Transverse colon (tissue), 4 donors: ENCODE results near the gene HSD17B3. TPM values are rescaled to one million over a fixed set of nuclear protein-coding genes. Genes with fewer than 3 reads are reported as not detected.

Experiments used
- DNase-seq: peaks from one replicate; pipeline ENCODE4 v3.0.0-alpha.2; 2019
- H3K27ac ChIP-seq, 4 donors: fragments of 200-600 bp; sonication (generic); 2 replicates each; pipeline ENCODE4 v1.5.1; 2016 to 2018; ENCODE audit warnings: inconsistent platforms in 4 of 4
- H3K27me3 ChIP-seq: fragments of 200-600 bp; sonication (generic); 2 replicates; pipeline ENCODE4 v1.5.1; 2017; ENCODE audit warnings: inconsistent platforms
- H3K36me3 ChIP-seq, 4 donors: fragments of 200-600 bp; sonication (generic); 2 replicates each; pipeline ENCODE4 v1.5.1; 2017 to 2019; ENCODE audit warnings: inconsistent platforms in 4 of 4
- H3K4me1 ChIP-seq, 4 donors: fragments of 200-600 bp; sonication (generic); 2 replicates each; pipeline ENCODE4 v1.5.1; 2017 to 2020; ENCODE audit warnings: inconsistent platforms in 4 of 4
- H3K4me3 ChIP-seq, 4 donors: fragments of 200-600 bp; sonication (generic); 1 replicate in 1 of 4; 2 replicates in 3 of 4; pipeline versions ENCODE4 v1.5.1 to v1.6.1; 2017 to 2019; ENCODE audit warnings: inconsistent platforms in 4 of 4
- H3K9me3 ChIP-seq, 2 donors: fragments of 200-600 bp; sonication (generic); 2 replicates each; pipeline ENCODE4 v1.5.1; 2017 to 2019; ENCODE audit warnings: inconsistent platforms in 2 of 2
- EP300 ChIP-seq: sonication (generic); formaldehyde crosslinking; IDR thresholded peaks from one replicate; pipeline ENCODE4 v1.6.1; 2017; ENCODE audit warnings: antibody characterized with exemption, low read depth
- POLR2A ChIP-seq: fragments of 450-650 bp; IDR thresholded peaks from one replicate; pipeline ENCODE4 v1.6.1; 2016; ENCODE audit warnings: antibody characterized with exemption, mild to moderate bottlenecking, moderate library complexity
- POLR2AphosphoS5 ChIP-seq, 3 donors: sonication (generic); formaldehyde crosslinking; IDR thresholded peaks; one replicate each; pipeline ENCODE4 v1.6.1; 2016; ENCODE audit warnings: antibody characterized with exemption in 3 of 3
- WGBS, 2 donors: methylation state at CpG; one replicate each; pipeline ENCODE4 v1.1.5; 2018; ENCODE audit warnings: low coverage in 1 of 2; 5-methylcytosine and 5-hydroxymethylcytosine counted together
- in situ Hi-C, 4 donors: fragments of 200-750 bp; cut with MboI; loops; one replicate each; pipeline versions ENCODE4 v1.15.0 to v1.15.1; 2017; ENCODE audit warnings: low sequenced_read_pairs in 3 of 4, low pct_ligation_motif_present in 1 of 4, low pct_unique_long_range_greater_than_20kb in 1 of 4
- intact Hi-C: fragments of 100-400 bp; cut with DNase I; formaldehyde crosslinking; loops from one replicate; pipeline ENCODE4 v1.15.1; 2023; ENCODE audit warnings: low total_unique reads
- total RNA-seq, 4 donors: library from RNA; depleted of rRNA; stranded (reverse); fragments of >200 nt; gene quantifications; one replicate each; pipeline ENCODE4 v1.1.0, GENCODE V29; 2016
- TF ChIP-seq, protein P1 (sequence below), 5 experiments: fragments of 200-600 bp in 3 of 5; fragments of 450-650 bp in 2 of 5; sonication (generic) in 3 of 5; IDR thresholded peaks; 1 replicate in 2 of 5; 2 replicates in 3 of 5; pipeline ENCODE4 v1.5.1; 2016 to 2017; ENCODE audit warnings: antibody characterized with exemption in 5 of 5, inconsistent platforms in 3 of 5, mild to moderate bottlenecking in 2 of 5, moderate library complexity in 1 of 5

Gene HSD17B3
- total RNA-seq, 4 donors from 2014 or later: 6.0 TPM; not detected in 3

DNA sequence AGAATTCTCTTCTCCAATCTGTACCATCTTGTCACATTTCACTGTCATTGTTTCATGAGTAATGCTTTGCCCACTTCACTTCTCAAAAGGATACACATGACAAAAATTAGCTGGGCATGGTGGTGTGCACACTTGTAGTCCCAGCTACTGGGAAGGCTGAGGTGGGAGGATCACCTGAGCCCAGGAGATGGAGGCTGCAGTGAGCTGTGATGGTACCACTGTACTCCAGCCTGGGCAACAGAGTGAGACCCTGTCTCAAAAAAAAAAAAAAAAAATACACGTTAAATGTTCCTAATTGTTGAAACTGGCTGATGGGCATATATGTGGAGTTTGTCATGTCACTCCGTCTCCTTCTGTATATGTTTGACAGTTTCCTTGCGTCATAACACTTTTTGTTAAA, 36.3 kb upstream of the HSD17B3 start:
- DNase-seq: no peak
- Histone ChIP-seq H3K27ac (no peak overlapping the region), H3K9me3 (no peaks in the 10 kb centered on the region), H3K4me3 (no peak overlapping the region), H3K4me1 (peaks cover 0 to 14% (median 6%) of the 10 kb centered on the region in 4 donors), H3K36me3 (peaks cover 0 to 5% (median 0%) of the 10 kb centered on the region in 4 donors), H3K27me3 (no peaks in the 10 kb centered on the region)
- TF ChIP-seq POLR2A (no peak), EP300 (no peak), POLR2AphosphoS5 (IDR thresholded peaks at IDR 0.05) (no peak)
- TF ChIP-seq, protein P1, sequence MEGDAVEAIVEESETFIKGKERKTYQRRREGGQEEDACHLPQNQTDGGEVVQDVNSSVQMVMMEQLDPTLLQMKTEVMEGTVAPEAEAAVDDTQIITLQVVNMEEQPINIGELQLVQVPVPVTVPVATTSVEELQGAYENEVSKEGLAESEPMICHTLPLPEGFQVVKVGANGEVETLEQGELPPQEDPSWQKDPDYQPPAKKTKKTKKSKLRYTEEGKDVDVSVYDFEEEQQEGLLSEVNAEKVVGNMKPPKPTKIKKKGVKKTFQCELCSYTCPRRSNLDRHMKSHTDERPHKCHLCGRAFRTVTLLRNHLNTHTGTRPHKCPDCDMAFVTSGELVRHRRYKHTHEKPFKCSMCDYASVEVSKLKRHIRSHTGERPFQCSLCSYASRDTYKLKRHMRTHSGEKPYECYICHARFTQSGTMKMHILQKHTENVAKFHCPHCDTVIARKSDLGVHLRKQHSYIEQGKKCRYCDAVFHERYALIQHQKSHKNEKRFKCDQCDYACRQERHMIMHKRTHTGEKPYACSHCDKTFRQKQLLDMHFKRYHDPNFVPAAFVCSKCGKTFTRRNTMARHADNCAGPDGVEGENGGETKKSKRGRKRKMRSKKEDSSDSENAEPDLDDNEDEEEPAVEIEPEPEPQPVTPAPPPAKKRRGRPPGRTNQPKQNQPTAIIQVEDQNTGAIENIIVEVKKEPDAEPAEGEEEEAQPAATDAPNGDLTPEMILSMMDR (IDR thresholded peaks at IDR 0.05): no peak
- in situ Hi-C loops (loop anchor here in 3 of 4 donors (10.0 to 25.0 kb wide), 2 partner anchors 324 to 337 kb away; partner anchors contain the start of gene PRXL2C (in 2 of the 3)), intact Hi-C loops (no loop called here)
- 92% methylated on average over 3 of the region's 3 CpGs for WGBS, 2 donors

DNA sequence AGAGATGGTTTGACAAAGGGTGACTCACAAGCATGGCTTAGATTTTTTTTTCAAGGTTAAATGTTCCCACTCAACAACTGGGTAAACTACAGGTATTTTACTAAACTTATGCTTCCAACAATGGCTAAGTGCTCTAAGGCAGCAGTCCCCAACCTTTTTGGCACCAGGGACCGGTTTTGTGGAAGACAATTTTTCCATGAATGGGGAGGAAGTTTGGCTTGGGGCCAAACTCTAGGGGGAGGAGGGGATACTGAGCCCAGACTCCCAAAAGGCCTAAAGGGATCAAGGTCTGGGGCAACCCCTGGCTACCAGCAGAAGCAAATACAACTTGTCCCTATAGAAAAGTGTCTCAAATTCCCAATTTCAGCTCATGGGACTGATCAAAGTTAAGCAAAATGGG, 32.0 kb upstream of the HSD17B3 start:
- 14 to 71% methylated on average over 1 of the region's 1 CpG for WGBS, 2 donors
- Histone ChIP-seq H3K9me3 (no peaks in the 10 kb centered on the region), H3K27ac (no peak overlapping the region), H3K36me3 (peaks cover 0 to 5% (median 0%) of the 10 kb centered on the region in 4 donors), H3K4me3 (no peak overlapping the region), H3K4me1 (no peaks in the 10 kb centered on the region), H3K27me3 (no peaks in the 10 kb centered on the region)
- in situ Hi-C loops (loop anchor here in 3 of 4 donors (10.0 to 25.0 kb wide), 2 partner anchors 328 to 341 kb away; partner anchors contain the start of gene PRXL2C (in 2 of the 3)), intact Hi-C loops (no loop called here)
- DNase-seq: no peak
- no peak for TF ChIP-seq POLR2A
- TF ChIP-seq POLR2AphosphoS5 (IDR thresholded peaks at IDR 0.05): no peak
- TF ChIP-seq, protein P1 (IDR thresholded peaks at IDR 0.05): no peak
- no peak for TF ChIP-seq EP300

DNA sequence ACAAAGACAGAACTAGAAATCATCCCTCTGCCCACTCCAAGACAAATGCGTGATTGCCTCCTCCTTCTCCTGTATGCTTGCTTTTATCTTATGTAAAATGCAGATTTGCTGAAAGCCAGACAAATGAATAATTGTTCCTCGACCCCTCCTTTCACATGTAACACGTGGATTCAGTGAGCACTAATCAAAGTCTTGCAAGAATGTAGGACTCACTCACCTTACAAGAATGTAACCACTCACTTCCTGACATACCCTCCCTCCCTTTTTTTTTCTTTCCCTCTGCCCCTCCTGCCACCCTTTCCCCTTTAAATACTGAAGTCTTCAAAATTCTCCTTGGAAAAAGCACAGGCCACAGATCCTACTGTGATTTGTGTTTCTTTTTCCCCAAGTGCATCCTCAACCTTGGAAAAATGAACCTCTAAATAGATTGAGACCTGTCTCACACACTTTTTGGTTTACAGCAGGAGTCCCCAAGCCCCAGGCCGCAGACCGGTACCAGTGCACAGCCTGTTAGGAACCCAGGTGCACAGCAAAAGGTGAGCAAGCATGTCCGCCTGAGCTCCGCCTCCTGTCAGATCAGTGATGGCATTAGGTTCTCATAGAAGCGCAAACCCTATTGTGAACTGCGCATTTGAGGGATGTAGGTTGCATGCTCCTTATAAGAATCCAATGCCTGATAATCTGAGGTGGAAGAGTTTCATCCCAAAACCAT, 29.4 kb upstream of the HSD17B3 start:
- Histone ChIP-seq H3K27ac (no peak overlapping the region), H3K27me3 (no peaks in the 10 kb centered on the region), H3K36me3 (peaks cover 0 to 5% (median 0%) of the 10 kb centered on the region in 4 donors), H3K4me1 (no peaks in the 10 kb centered on the region), H3K4me3 (no peak overlapping the region), H3K9me3 (no peaks in the 10 kb centered on the region)
- intact Hi-C loops: no loop called here
- no peak for DNase-seq
- TF ChIP-seq EP300: no peak
- TF ChIP-seq, protein P1 (IDR thresholded peaks at IDR 0.05): no peak
- no peak for TF ChIP-seq POLR2A
- no peak for TF ChIP-seq POLR2AphosphoS5 (IDR thresholded peaks at IDR 0.05)
- in situ Hi-C loops: loop anchor here in 3 of 4 donors (10.0 to 25.0 kb wide), 2 partner anchors 331 to 343 kb away; partner anchors contain the start of gene PRXL2C (in 2 of the 3)
- WGBS, 2 donors: 70 to 91% methylated on average over 2 to 9 of the region's 9 CpGs

DNA sequence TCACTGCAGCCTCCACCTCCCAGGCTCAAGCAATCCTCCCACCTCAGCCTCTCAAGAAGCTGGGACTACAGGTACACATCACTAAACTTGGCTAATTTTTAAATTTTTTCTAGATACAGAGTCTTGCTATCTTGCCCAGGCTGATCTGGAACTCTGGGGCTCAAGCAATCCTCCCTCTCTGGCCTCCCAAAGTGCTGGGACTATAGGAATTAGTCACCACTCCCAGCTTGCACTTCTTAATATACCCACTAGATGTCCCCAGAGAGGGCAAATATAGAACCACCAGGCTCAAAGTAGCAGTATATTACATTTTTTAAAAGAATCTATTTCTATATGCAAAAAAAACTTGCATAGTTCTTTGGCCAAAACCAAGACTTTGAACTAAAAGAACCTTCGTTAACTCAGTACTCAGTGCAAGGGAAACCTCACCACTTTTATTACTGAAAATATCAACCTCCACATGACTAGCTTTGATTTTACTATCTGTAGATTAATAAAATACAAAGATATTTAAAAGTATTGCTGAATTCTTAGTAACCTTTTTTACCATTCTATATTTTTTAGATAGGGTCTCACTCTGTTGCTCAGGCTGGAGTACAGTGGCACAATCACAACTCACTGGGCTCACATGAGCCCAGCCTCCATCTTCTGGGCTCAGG, 25.8 kb upstream of the HSD17B3 start:
- H3K27me3 ChIP-seq: no peaks in the 10 kb centered on the region
- H3K9me3 ChIP-seq: no peaks in the 10 kb centered on the region
- in situ Hi-C loops: loop anchor here (5.0 to 25.0 kb wide), 4 partner anchors 107 to 334 kb away; partner anchors contain the start of gene PRXL2C (in 3 of the 4)
- H3K36me3 ChIP-seq: no peaks in the 10 kb centered on the region
- peak; percentile 27 for DNase-seq
- H3K4me3 ChIP-seq: no peak overlapping the region
- no peak overlapping the region for H3K27ac ChIP-seq
- 11 to 52% methylated on average over 1 of the region's 1 CpG for WGBS, 2 donors
- intact Hi-C loops: loop anchor here (10.0 kb wide), 1 partner anchor 337 kb away; no protein-coding TSS in a partner anchor
- TF ChIP-seq POLR2AphosphoS5 (IDR thresholded peaks at IDR 0.05) (no peak), POLR2A (no peak), EP300 (no peak)
- TF ChIP-seq, protein P1 (IDR thresholded peaks at IDR 0.05): peak; percentile 79 to 95 (median 90)
- H3K4me1 ChIP-seq: no peaks in the 10 kb centered on the region
